Measurements from ENCODE around the gene ZNF496. TPM values are rescaled to one million over a fixed set of nuclear protein-coding genes. Genes with fewer than 3 reads are reported as not detected.

The ZNF496 gene
- total RNA-seq, 1 experiment from 2014 or later = 36.4 TPM

- Histone ChIP-seq H3K4me1 (no peaks in the 10 kb centered on the region), H3K9me3 (no peaks in the 10 kb centered on the region), H3K27me3 (replicated peaks; ENCODE audit: control insufficient read depth, insufficient read depth, low read length) (no peaks in the 10 kb centered on the region), H3K36me3 (ENCODE audit: control insufficient read depth, insufficient read depth, low read length) (no peaks in the 10 kb centered on the region), H3K4me3 (ENCODE audit: low read depth, low read length) (no peak overlapping the region)
- DNase-seq = peak in 1 of 2 experiments; percentile 12
- CTCF ChIA-PET = no interaction called here
- POLR2A ChIA-PET = no interaction called here
- H3K9me3 Mint-ChIP-seq (ENCODE audit: unreplicated experiment) = no peaks in the 10 kb centered on the region
- H3K36me3 Mint-ChIP-seq (ENCODE audit: insufficient read depth, unreplicated experiment) = no peaks in the 10 kb centered on the region
- no peak overlapping the region for H3K27ac Mint-ChIP-seq (ENCODE audit: unreplicated experiment)
- TF ChIP-seq CTCF (IDR thresholded peaks at IDR 0.05; ENCODE audit: insufficient read depth in 1 of 2, low read depth in 1 of 2, low read length in 1 of 2, severe bottlenecking in 1 of 2, unreplicated experiment in 1 of 2) = no peak
- intact Hi-C loops (cut with micrococcal nuclease; ENCODE audit: unreplicated experiment) = loop anchor here (5.0 kb wide), 1 partner anchor 74 kb away; no protein-coding TSS in a partner anchor
- H3K27me3 Mint-ChIP-seq (ENCODE audit: insufficient read depth, unreplicated experiment) = no peaks in the 10 kb centered on the region
- BruUV-seq (replicated peaks) = no TSS peak
- no peak overlapping the region for H3K4me3 Mint-ChIP-seq (ENCODE audit: unreplicated experiment)
- H3K4me1 Mint-ChIP-seq (ENCODE audit: low read depth, unreplicated experiment) = no peaks in the 10 kb centered on the region
Observed at GRCh38 chr1:247373721-247374141, 42.1 kb upstream of the ZNF496 start.

GRCh38 chr1:247371801-247372259 is 40.2 kb upstream of the ZNF496 start:
- intact Hi-C loops (cut with micrococcal nuclease; ENCODE audit: unreplicated experiment) = loop anchor here (1.0 to 5.0 kb wide), 3 partner anchors 75 to 204 kb away; no protein-coding TSS in a partner anchor

More at GRCh38 chr1:247371801-247372259, 40.2 kb upstream of the ZNF496 start:
- Histone ChIP-seq H3K36me3 (ENCODE audit: control insufficient read depth, insufficient read depth, low read length) (no peaks in the 10 kb centered on the region), H3K9me3 (no peaks in the 10 kb centered on the region; the same call in 1 of the 2 replicates), H3K4me3 (ENCODE audit: low read depth, low read length) (no peak overlapping the region), H3K27me3 (replicated peaks; ENCODE audit: control insufficient read depth, insufficient read depth, low read length) (no peaks in the 10 kb centered on the region), H3K4me1 (no peaks in the 10 kb centered on the region)
- ChIA-PET CTCF (no interaction called here), POLR2A (no interaction called here)
- H3K4me1 Mint-ChIP-seq (ENCODE audit: low read depth, unreplicated experiment) = no peaks in the 10 kb centered on the region
- no peak for TF ChIP-seq CTCF (IDR thresholded peaks at IDR 0.05; ENCODE audit: insufficient read depth in 1 of 2, low read depth in 1 of 2, low read length in 1 of 2, severe bottlenecking in 1 of 2, unreplicated experiment in 1 of 2)
- no TSS peak for BruUV-seq (replicated peaks)
- no peak for DNase-seq
- no peaks in the 10 kb centered on the region for H3K9me3 Mint-ChIP-seq (ENCODE audit: unreplicated experiment)
- H3K27ac Mint-ChIP-seq (ENCODE audit: unreplicated experiment) = no peak overlapping the region
- H3K4me3 Mint-ChIP-seq (ENCODE audit: unreplicated experiment) = no peak overlapping the region
- H3K36me3 Mint-ChIP-seq (ENCODE audit: insufficient read depth, unreplicated experiment) = no peaks in the 10 kb centered on the region
- no peaks in the 10 kb centered on the region for H3K27me3 Mint-ChIP-seq (ENCODE audit: insufficient read depth, unreplicated experiment)
